T-helper 1 cell treated with Interleukin-12 subunit alpha and Interleukin-12 subunit beta and Interleukin-4 antibody, amounts not matched to agents 30 μg/mL and 1 μg/mL, for 36 hours (primary cell): ENCODE results near the gene IGLL5.

Source experiments
- H3K27ac Mint-ChIP-seq: one replicate; pipeline ENCODE4 v1.8.0; 2021; ENCODE audit warnings: mild to moderate bottlenecking, mixed read lengths
- H3K27me3 Mint-ChIP-seq: one replicate; pipeline ENCODE4 v1.8.0; 2021; ENCODE audit warnings: low read depth, mixed read lengths
- H3K36me3 Mint-ChIP-seq: one replicate; pipeline ENCODE4 v1.8.0; 2021; ENCODE audit warnings: low read depth, mixed read lengths
- H3K4me1 Mint-ChIP-seq: one replicate; pipeline ENCODE4 v1.8.0; 2021; ENCODE audit warnings: low read depth, mixed read lengths
- H3K4me3 Mint-ChIP-seq: one replicate; pipeline ENCODE4 v1.8.0; 2021; ENCODE audit warnings: mild to moderate bottlenecking, moderate library complexity, mixed read lengths
- H3K9me3 Mint-ChIP-seq: one replicate; pipeline ENCODE4 v1.8.0; 2021; ENCODE audit warnings: mixed read lengths

IGLL5 gene

DNA sequence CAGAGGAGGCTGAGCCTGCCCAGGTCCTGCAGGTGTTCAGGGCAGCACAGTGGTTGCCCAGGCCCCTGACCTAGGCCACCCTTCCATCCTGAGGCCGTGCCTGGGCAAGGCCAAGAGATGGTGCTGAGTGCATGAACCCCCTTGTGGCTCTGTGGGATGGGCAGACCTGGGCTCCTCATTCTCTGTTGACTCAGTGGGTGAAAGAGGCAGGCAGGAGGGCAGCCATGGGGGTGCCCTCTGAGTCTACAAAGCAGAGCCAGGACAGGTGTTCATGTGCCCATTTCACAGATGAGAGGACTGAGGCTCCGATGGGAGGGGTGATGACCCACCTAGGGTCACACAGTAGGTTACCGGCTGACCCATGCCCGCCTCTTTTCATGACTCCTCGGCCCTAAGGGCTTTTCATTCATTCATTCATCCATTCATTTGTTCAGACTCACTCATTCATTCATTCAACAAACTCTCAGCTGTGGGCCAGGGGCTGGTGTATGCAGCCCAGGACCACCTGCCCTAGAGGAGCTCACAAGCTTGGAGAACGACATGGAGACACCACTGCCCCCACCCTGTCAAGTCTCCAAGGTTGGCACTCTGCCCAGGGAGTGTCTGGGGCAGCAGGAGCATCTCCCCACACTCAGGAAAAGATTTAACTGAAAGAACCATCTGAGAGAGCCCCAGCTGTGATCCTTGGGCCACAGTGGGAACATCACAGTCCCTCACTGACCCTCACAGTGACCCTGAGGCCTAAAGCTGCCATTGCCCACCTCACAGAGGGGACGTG lies 40.5 kb downstream of the IGLL5 start:
- no peaks in the 10 kb centered on the region for H3K36me3 Mint-ChIP-seq
- peaks cover 41% of the 10 kb centered on the region for H3K4me1 Mint-ChIP-seq
- no peak overlapping the region for H3K4me3 Mint-ChIP-seq
- H3K27ac Mint-ChIP-seq: peak overlapping the region; percentile 78
- H3K9me3 Mint-ChIP-seq: no peaks in the 10 kb centered on the region
- H3K27me3 Mint-ChIP-seq: peaks cover 7% of the 10 kb centered on the region

DNA sequence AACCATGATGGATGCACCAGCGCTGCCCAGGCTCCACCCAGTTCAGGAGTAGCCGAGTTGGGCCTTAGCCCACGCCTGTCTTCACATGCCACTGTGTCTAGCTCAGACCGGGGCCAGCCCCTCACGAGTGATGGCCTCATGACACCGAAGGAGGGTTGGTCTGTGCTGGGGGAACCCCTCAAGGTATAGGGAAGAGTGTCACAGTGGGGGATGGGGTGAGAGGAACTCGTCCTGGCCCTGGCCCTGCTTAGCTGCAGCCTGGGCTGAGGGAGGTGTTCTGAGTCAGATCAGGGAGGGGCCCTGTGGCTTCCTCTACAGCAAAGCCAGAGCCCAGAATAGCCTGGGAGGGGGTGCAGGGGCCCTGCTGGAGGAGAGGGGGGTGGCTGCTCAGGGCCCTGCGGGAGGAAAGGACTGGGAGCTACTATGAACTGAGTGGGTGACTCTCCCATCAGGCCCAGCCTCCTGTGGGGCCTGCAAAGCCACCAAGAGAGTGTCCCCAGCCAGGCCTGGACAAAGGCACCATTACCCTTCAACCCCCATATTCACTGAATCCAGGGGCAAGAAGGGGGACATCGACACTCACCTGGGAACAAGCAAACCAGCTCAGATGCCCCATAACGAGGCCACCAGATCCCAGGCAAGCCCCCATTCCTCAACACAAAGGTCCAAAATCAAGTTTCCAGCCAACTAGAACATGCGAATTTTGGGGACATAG lies 41.2 kb downstream of the IGLL5 start:
- Mint-ChIP-seq H3K27ac (peak overlapping the region; percentile 78), H3K9me3 (no peaks in the 10 kb centered on the region), H3K36me3 (no peaks in the 10 kb centered on the region), H3K27me3 (peaks cover 7% of the 10 kb centered on the region), H3K4me3 (no peak overlapping the region), H3K4me1 (peaks cover 44% of the 10 kb centered on the region)

- H3K36me3 Mint-ChIP-seq: no peaks in the 10 kb centered on the region
- H3K9me3 Mint-ChIP-seq: no peaks in the 10 kb centered on the region
- no peak overlapping the region for H3K4me3 Mint-ChIP-seq
- no peak overlapping the region for H3K27ac Mint-ChIP-seq
- peaks cover 42% of the 10 kb centered on the region for H3K4me1 Mint-ChIP-seq
- H3K27me3 Mint-ChIP-seq: peaks cover 7% of the 10 kb centered on the region
These were observed 42.0 kb downstream of the IGLL5 start for GRCh38 chr22:22929381-22930221.

DNA sequence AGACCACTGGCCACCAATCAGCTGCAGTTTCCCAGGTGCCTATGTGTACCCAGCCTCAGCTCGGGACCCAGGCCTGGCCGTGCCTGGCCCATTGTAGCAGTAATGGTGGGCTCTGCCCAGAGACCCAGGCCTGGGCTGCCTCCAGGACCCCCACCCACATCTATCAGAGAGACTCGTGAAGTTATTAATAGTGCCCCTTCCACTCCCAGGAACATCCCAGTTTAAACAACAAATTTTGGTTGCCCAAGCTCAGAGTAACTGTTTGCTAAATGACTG lies 42.5 kb downstream of the IGLL5 start:
- Mint-ChIP-seq H3K27me3 (peaks cover 7% of the 10 kb centered on the region), H3K4me3 (no peak overlapping the region), H3K27ac (no peak overlapping the region), H3K9me3 (no peaks in the 10 kb centered on the region), H3K36me3 (no peaks in the 10 kb centered on the region), H3K4me1 (peaks cover 45% of the 10 kb centered on the region)

GRCh38 chr22:22930571-22931556 lies 43.2 kb downstream of the IGLL5 start:
- H3K36me3 Mint-ChIP-seq: no peaks in the 10 kb centered on the region
- H3K27ac Mint-ChIP-seq: no peak overlapping the region
- H3K4me1 Mint-ChIP-seq: peaks cover 49% of the 10 kb centered on the region
- H3K4me3 Mint-ChIP-seq: no peak overlapping the region
- H3K9me3 Mint-ChIP-seq: no peaks in the 10 kb centered on the region
- H3K27me3 Mint-ChIP-seq: peaks cover 7% of the 10 kb centered on the region

DNA sequence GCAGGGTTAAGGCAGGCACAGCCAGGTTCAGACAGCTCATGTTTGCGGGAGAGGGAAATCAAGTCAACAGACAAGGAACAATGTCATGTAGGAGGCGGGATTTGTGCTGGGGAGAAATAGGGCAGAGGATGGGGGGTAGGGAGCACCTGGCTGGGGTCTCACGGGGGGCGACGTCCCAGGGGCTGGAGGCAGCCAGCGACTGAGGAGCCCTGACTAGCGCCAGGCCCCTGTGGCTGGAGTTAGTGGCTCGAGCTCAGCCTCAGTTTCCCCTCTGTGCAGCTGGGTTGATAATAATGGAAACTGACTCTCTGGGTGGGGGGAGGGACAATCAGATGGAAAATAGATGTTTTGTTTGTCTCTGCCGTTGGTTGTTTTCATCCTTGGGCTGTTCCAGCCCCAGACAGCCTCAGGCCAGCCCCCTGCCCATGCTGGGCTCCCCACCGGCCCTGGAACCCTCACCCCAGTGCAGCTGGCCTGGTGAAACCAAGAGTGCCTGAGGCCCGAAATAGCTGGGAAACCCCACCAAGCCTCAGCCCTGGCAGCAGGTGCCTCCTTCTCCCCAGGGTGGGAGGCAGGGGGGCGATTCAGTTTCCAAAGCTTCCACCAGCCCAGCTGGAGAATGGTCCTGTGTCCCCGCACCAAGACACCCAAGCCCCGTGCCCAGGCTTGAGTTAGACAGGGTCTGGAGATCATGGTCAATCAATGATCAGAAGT lies 44.1 kb downstream of the IGLL5 start:
- H3K27ac Mint-ChIP-seq: no peak overlapping the region
- H3K4me1 Mint-ChIP-seq: peaks cover 43% of the 10 kb centered on the region
- H3K9me3 Mint-ChIP-seq: no peaks in the 10 kb centered on the region
- no peaks in the 10 kb centered on the region for H3K36me3 Mint-ChIP-seq
- H3K4me3 Mint-ChIP-seq: no peak overlapping the region
- peaks cover 4% of the 10 kb centered on the region for H3K27me3 Mint-ChIP-seq

DNA sequence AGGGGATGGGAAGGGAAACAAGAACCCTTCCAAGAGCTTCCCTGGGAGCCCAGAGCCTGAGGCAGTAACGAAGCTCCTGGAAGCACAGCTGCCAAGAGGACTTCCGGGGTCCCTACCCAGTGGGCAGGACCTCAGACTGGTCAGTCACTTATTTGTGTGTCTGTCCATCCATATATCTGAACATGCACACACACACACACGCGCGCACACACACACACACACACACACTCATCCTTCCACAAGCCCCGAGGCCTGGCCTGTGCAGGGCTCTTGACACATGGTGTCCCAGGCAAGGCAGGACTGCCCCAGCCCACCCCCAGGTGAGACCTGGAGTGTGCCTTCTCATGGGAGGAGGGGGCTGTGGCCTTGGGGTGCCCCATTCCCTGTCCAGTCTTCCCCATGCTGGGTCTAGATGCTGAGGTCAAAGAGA lies 44.9 kb downstream of the IGLL5 start:
- Mint-ChIP-seq H3K36me3 (no peaks in the 10 kb centered on the region), H3K27me3 (peaks cover 5% of the 10 kb centered on the region), H3K4me3 (no peak overlapping the region), H3K4me1 (peaks cover 43% of the 10 kb centered on the region), H3K27ac (no peak overlapping the region), H3K9me3 (no peaks in the 10 kb centered on the region)

- Mint-ChIP-seq H3K4me3 (no peak overlapping the region), H3K36me3 (no peaks in the 10 kb centered on the region), H3K27me3 (peaks cover 10% of the 10 kb centered on the region), H3K9me3 (no peaks in the 10 kb centered on the region), H3K4me1 (peaks cover 39% of the 10 kb centered on the region), H3K27ac (no peak overlapping the region)
These were observed 45.6 kb downstream of the IGLL5 start for GRCh38 chr22:22933100-22933806.

GRCh38 chr22:22933807-22934542 lies 46.4 kb downstream of the IGLL5 start:
- Mint-ChIP-seq H3K9me3 (no peaks in the 10 kb centered on the region), H3K4me3 (no peak overlapping the region), H3K27me3 (peaks cover 16% of the 10 kb centered on the region), H3K27ac (no peak overlapping the region), H3K4me1 (peaks cover 33% of the 10 kb centered on the region), H3K36me3 (no peaks in the 10 kb centered on the region)

DNA sequence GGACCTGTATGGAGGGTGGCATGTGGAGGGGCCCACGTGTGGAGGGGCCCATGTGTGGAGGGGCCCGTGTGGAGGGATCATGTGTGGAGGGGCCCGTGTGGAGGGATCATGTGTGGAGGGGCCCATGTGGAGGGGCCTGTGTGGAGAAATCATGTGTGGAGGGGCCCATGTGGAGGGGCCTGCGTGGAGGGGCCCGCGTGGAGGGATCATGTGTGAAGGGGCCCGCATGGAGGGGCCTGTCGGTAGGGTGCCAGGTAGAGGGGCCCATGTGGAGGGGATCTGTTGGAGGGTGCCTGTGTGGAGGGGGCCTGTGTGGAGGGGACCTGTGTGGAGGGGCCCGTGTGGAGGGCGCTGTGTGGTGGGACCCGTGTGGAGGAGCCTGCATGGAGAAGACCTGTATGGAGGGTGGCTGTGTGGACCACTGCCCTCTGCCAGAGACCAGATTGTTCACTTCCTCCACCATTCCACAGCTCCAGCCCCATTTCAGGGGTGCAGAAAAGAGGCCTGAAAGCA lies 47.0 kb downstream of the IGLL5 start:
- Mint-ChIP-seq H3K36me3 (no peaks in the 10 kb centered on the region), H3K27ac (no peak overlapping the region), H3K9me3 (no peaks in the 10 kb centered on the region), H3K27me3 (peaks cover 16% of the 10 kb centered on the region), H3K4me3 (no peak overlapping the region), H3K4me1 (peaks cover 26% of the 10 kb centered on the region)

DNA sequence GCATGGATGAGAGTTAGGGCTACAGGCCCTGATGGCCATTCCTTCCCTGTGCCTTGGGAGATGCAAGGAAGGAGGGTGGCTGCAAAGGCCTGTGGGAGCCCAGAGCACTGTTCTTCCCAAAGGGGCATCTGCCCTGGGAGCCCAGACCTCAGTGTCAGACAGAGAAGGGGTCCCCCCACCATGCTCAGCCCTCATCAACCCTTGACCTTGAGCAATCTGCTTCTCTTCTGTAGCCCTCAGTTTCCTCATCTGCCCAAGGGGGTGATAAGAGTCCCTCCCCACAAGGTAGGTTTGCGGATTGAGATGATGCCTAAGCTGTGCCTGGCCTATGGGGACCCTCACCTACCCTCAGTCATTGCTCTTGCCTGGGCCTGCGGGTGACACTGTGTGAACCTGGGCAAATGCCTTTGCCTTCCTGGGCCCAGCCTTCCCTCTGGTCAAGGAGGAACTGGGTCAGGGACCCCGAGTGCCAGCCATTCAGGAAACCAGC lies 47.5 kb downstream of the IGLL5 start:
- Mint-ChIP-seq H3K36me3 (no peaks in the 10 kb centered on the region), H3K9me3 (no peaks in the 10 kb centered on the region), H3K4me3 (no peak overlapping the region), H3K27ac (no peak overlapping the region), H3K27me3 (peaks cover 16% of the 10 kb centered on the region), H3K4me1 (peaks cover 21% of the 10 kb centered on the region)

DNA sequence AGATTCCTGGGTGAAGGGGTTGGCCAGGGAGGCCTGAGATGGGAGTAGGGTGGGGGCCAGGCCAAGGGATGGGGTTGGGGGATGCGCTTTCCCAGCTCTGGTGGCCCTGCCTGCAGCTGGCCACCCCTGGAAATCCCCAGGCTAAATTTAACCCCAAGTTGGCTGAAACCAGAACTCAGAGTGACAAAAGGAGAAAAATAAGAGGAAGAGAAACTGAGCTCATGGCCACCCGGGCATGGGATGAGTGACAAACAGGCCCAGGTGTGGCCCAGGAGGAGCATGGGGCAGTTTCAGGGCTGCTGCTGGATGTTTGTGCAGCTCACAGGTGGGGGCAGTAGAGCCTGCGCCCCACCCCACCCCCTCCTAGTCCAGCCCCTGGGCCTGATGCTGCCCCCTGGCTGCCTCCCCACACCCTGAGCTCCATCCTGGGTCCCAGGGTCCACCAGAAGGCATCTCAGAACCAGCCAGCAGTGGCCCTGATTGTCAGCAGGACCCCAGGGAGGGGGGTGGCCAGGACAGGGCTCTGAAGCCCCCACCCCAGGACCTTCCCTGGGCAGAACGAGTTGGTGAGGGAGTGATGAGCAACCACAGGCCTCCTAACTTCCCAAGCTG lies 48.0 kb downstream of the IGLL5 start:
- Mint-ChIP-seq H3K9me3 (no peaks in the 10 kb centered on the region), H3K27ac (no peak overlapping the region)

More for the DNA sequence above, 48.0 kb downstream of the IGLL5 start:
- peaks cover 19% of the 10 kb centered on the region for H3K4me1 Mint-ChIP-seq
- peaks cover 20% of the 10 kb centered on the region for H3K27me3 Mint-ChIP-seq
- no peak overlapping the region for H3K4me3 Mint-ChIP-seq
- no peaks in the 10 kb centered on the region for H3K36me3 Mint-ChIP-seq
